H9 (cell line): ENCODE data around the gene BRICD5. TPM values are rescaled to one million over a fixed set of nuclear protein-coding genes. Genes with fewer than 3 reads are reported as not detected.

Experiments
- DNase-seq: peaks from one replicate; pipeline ENCODE4 v3.0.0-alpha.2; 2017
- H2AFZ ChIP-seq: one replicate; pipeline ENCODE4 v1.6.1; 2013; ENCODE audit warnings: mild to moderate bottlenecking, low read length, control low read depth, moderate library complexity
- H2AK5ac ChIP-seq: 2 replicates; pipeline ENCODE4 v1.6.1; 2013; ENCODE audit warnings: low read length, control low read depth, mixed read lengths; ENCODE audit not compliant: insufficient read length
- H2BK120ac ChIP-seq: one replicate; pipeline ENCODE4 v1.6.1; 2013; ENCODE audit warnings: low read depth, mild to moderate bottlenecking, low read length, control low read depth, inconsistent platforms; ENCODE audit not compliant: poor library complexity, severe bottlenecking
- H2BK12ac ChIP-seq: 2 replicates; pipeline ENCODE4 v1.6.1; 2013; ENCODE audit warnings: low read length, control low read depth, mixed read lengths, low read depth; ENCODE audit not compliant: insufficient read length
- H2BK15ac ChIP-seq: 2 replicates; pipeline ENCODE4 v1.6.1; 2013; ENCODE audit warnings: low read depth, low read length, control low read depth
- H2BK20ac ChIP-seq: one replicate; pipeline ENCODE4 v1.6.1; 2013; ENCODE audit warnings: low read depth, mild to moderate bottlenecking, low read length, control low read depth, inconsistent platforms; ENCODE audit not compliant: poor library complexity, severe bottlenecking
- H2BK5ac ChIP-seq: 2 replicates; pipeline ENCODE4 v1.6.1; 2013; ENCODE audit warnings: low read length, control low read depth, mixed read lengths; ENCODE audit not compliant: insufficient read length
- H3K14ac ChIP-seq: 2 replicates; pipeline ENCODE4 v1.6.1; 2013; ENCODE audit warnings: low read length, control low read depth; ENCODE audit not compliant: insufficient read depth
- H3K18ac ChIP-seq: 2 replicates; pipeline ENCODE4 v1.6.1; 2013; ENCODE audit warnings: low read depth, mild to moderate bottlenecking, mixed read lengths, low read length, control low read depth; ENCODE audit not compliant: insufficient read length
- H3K23ac ChIP-seq: 2 replicates; pipeline ENCODE4 v1.6.1; 2013; ENCODE audit warnings: low read length, control low read depth, mixed read lengths, low read depth; ENCODE audit not compliant: insufficient read length
- H3K23me2 ChIP-seq: 2 replicates; pipeline ENCODE4 v1.6.1; 2013; ENCODE audit warnings: low read depth, mild to moderate bottlenecking, mixed read lengths, low read length, control low read depth; ENCODE audit not compliant: insufficient read length, poor library complexity, severe bottlenecking
- H3K27ac ChIP-seq: 2 replicates; pipeline ENCODE4 v1.5.1; 2013; ENCODE audit warnings: low read length, control low read depth, mixed read lengths, low read depth; ENCODE audit not compliant: insufficient read length
- H3K27me3 ChIP-seq: 2 replicates; pipeline ENCODE4 v1.6.1; 2013; ENCODE audit warnings: low read length, control low read depth, inconsistent platforms; ENCODE audit not compliant: insufficient read depth
- H3K4ac ChIP-seq: 2 replicates; pipeline ENCODE4 v1.6.1; 2013; ENCODE audit warnings: low read depth, mild to moderate bottlenecking, control low read depth, inconsistent platforms, low read length, moderate library complexity
- H3K4me1 ChIP-seq: 2 replicates; pipeline ENCODE4 v1.6.1; 2013; ENCODE audit warnings: low read length, control low read depth, inconsistent platforms; ENCODE audit not compliant: insufficient read depth
- H3K4me2 ChIP-seq: 2 replicates; pipeline ENCODE4 v1.6.1; 2013; ENCODE audit warnings: low read length, control low read depth, mixed read lengths; ENCODE audit not compliant: insufficient read length, insufficient read depth
- H3K56ac ChIP-seq: 2 replicates; pipeline ENCODE4 v1.6.1; 2013; ENCODE audit warnings: low read depth, mild to moderate bottlenecking, mixed read lengths, low read length, control low read depth; ENCODE audit not compliant: insufficient read length
- H3K79me1 ChIP-seq: 2 replicates; pipeline ENCODE4 v1.6.1; 2013; ENCODE audit warnings: low read depth, mild to moderate bottlenecking, moderate library complexity, low read length, control low read depth, inconsistent platforms; ENCODE audit not compliant: insufficient read depth, poor library complexity, severe bottlenecking
- H3K79me2 ChIP-seq: 2 replicates; pipeline ENCODE4 v1.6.1; 2013; ENCODE audit warnings: low read length, control low read depth, inconsistent platforms; ENCODE audit not compliant: insufficient read depth
- H3K9ac ChIP-seq: 2 replicates; pipeline ENCODE4 v1.6.1; 2013; ENCODE audit warnings: low read length, control low read depth, mixed read lengths; ENCODE audit not compliant: insufficient read length; ENCODE audit errors: extremely low read depth
- H3K9me3 ChIP-seq: one replicate; pipeline ENCODE4 v1.6.1; 2013; ENCODE audit warnings: low read depth, low read length, inconsistent platforms; ENCODE audit not compliant: control insufficient read depth
- H3T11ph ChIP-seq: one replicate; pipeline ENCODE4 v1.6.1; 2013; ENCODE audit warnings: mild to moderate bottlenecking, low read length, control low read depth, inconsistent platforms
- H4K20me1 ChIP-seq: one replicate; pipeline ENCODE4 v1.6.1; 2013; ENCODE audit not compliant: control insufficient read depth, insufficient read length, insufficient read depth
- H4K5ac ChIP-seq: 2 replicates; pipeline ENCODE4 v1.6.1; 2013; ENCODE audit warnings: low read depth, mild to moderate bottlenecking, mixed read lengths, low read length, control low read depth; ENCODE audit not compliant: insufficient read length
- H4K8ac ChIP-seq: replicated peaks from 2 replicates; pipeline ENCODE4 v1.6.1; 2013; ENCODE audit warnings: low read length, control low read depth, mixed read lengths, low read depth; ENCODE audit not compliant: insufficient read length
- H4K91ac ChIP-seq: 2 replicates; pipeline ENCODE4 v1.6.1; 2013; ENCODE audit warnings: low read depth, mild to moderate bottlenecking, moderate library complexity, mixed read lengths, low read length, control low read depth; ENCODE audit not compliant: insufficient read length
- H3K27ac Mint-ChIP-seq, 3 experiments: 2 replicates in 2 of 3; 3 replicates in 1 of 3; pipeline ENCODE4 v1.8.0; 2020 to 2021; ENCODE audit warnings: mixed read lengths in 3 of 3, mild to moderate bottlenecking in 1 of 3, moderate library complexity in 1 of 3
- H3K27me3 Mint-ChIP-seq: 2 replicates; pipeline ENCODE4 v1.8.0; 2021; ENCODE audit warnings: low read depth, mild to moderate bottlenecking, moderate library complexity, mixed read lengths
- H3K36me3 Mint-ChIP-seq, 3 experiments: 2 replicates in 2 of 3; 3 replicates in 1 of 3; pipeline ENCODE4 v1.8.0; 2020 to 2021; ENCODE audit warnings: low read depth in 3 of 3, mixed read lengths in 3 of 3; ENCODE audit not compliant: insufficient read depth in 1 of 3
- H3K4me1 Mint-ChIP-seq, 2 experiments: 2 replicates each; pipeline ENCODE4 v1.8.0; 2020; ENCODE audit warnings: mixed read lengths in 2 of 2
- H3K4me3 Mint-ChIP-seq, 2 experiments: 2 replicates in 1 of 2; 3 replicates in 1 of 2; pipeline ENCODE4 v1.8.0; 2020 to 2021; ENCODE audit warnings: mild to moderate bottlenecking in 2 of 2, mixed read lengths in 2 of 2, moderate library complexity in 1 of 2
- H3K9me3 Mint-ChIP-seq, 2 experiments: 2 replicates in 1 of 2; 3 replicates in 1 of 2; pipeline ENCODE4 v1.8.0; 2020; ENCODE audit warnings: mild to moderate bottlenecking in 2 of 2, mixed read lengths in 2 of 2, moderate library complexity in 1 of 2
- CTCF ChIP-seq: fragments of 200-600 bp; sonication (generic); conservative IDR thresholded peaks from 3 replicates; pipeline ENCODE4 v1.8.0; 2021; ENCODE audit warnings: antibody characterized with exemption, mild to moderate bottlenecking
- WGBS: extraction: QIAGEN DNeasy Blood & Tissue Kit; methylation state at CpG from one replicate; pipeline ENCODE4 v1.1.7; 2013; ENCODE audit warnings: missing lambda C conversion rate, low lambda C conversion rate, mixed read lengths; ENCODE audit not compliant: insufficient read length; ENCODE audit errors: extremely low coverage; 5-methylcytosine and 5-hydroxymethylcytosine counted together
- total RNA-seq: library from RNA; stranded (reverse); gene quantifications from 2 replicates; pipeline ENCODE4 v1.2.1, GENCODE V29; 2021

Gene BRICD5
- total RNA-seq, 1 experiment from 2014 or later, result 11.9 TPM

GRCh38 chr16:2195322-2196161 is 15.1 kb downstream of the BRICD5 start:
- Histone ChIP-seq H3K4me2 (peak overlapping the region; percentile 42), H2BK20ac (no peak overlapping the region), H2BK120ac (no peak overlapping the region), H3K9me3 (no peaks in the 10 kb centered on the region), H3K4me1 (no peaks in the 10 kb centered on the region), H3K23ac (no peak overlapping the region), H3K4ac (no peak overlapping the region), H3K18ac (no peak overlapping the region), H3K14ac (no peak overlapping the region), H3K56ac (no peak overlapping the region), H2BK12ac (no peak overlapping the region), H4K20me1 (no peaks in the 10 kb centered on the region), H2BK5ac (no peak overlapping the region), H4K5ac (no peak overlapping the region), H3K27me3 (peaks cover 8% of the 10 kb centered on the region; the same call in 1 of the 2 replicates), H3K27ac (no peak overlapping the region), H3K23me2 (peaks cover 7% of the 10 kb centered on the region), H3K9ac (no peak overlapping the region), H2AK5ac (no peak overlapping the region), H4K8ac (no peak overlapping the region), H3K79me2 (no peaks in the 10 kb centered on the region), H3K79me1 (no peaks in the 10 kb centered on the region), H2BK15ac (no peak overlapping the region), H2AFZ (no peak overlapping the region), H3T11ph (no peak overlapping the region), H4K91ac (no peak overlapping the region)
- peaks cover 38% of the 10 kb centered on the region for H3K27me3 Mint-ChIP-seq
- H3K4me3 Mint-ChIP-seq, result peak overlapping the region; percentile 58 to 83
- no peak overlapping the region for H3K27ac Mint-ChIP-seq
- peaks cover 4% of the 10 kb centered on the region in 2 experiments; a peak in 1 of 4 replicates for H3K4me1 Mint-ChIP-seq
- TF ChIP-seq CTCF, result no peak
- DNase-seq, result peak; percentile 56
- no peaks in the 10 kb centered on the region for H3K9me3 Mint-ChIP-seq
- H3K36me3 Mint-ChIP-seq, result no peaks in the 10 kb centered on the region
- WGBS, result no CpG with 5 or more reads among the region's 49 CpGs
